OCI-LY7 (cell line): Measurements from ENCODE around the gene TBC1D8.

Experiments used
- EZH2phosphoT487 ChIP-seq: fragments of 200-600 bp; sonication (generic); IDR thresholded peaks from 2 replicates; pipeline ENCODE4 v1.6.1; 2018; ENCODE audit warnings: low read depth, borderline replicate concordance, mild to moderate bottlenecking, mixed run types, antibody characterized with exemption, low read length, moderate library complexity, mixed read lengths
- TF ChIP-seq, protein P1 (sequence below): fragments of 200-600 bp; sonication (generic); conservative IDR thresholded peaks from 2 replicates; pipeline ENCODE4 v1.5.1; 2014; ENCODE audit warnings: mild to moderate bottlenecking, antibody characterized with exemption, low read length, moderate library complexity, mixed read lengths

DNA sequence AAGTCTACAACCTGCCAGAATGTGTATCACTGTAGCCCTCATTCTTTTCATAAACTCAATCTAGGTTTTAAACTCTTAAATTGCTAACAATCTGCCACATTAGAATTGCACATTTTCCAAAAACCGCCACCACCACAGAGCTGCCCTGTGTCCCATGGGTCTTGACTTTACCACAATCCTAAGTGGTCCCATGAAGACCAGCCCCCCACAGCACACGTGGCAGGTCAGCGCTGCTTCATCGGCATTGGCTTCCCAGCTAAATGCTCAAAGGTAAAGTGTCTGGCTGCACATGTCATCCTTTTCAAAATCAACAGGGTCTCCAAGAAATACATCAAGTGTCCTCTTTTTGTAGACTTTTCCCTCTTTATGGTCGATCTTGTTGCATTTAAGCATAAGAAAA lies 2.4 kb downstream of the TBC1D8 start:
- TF ChIP-seq, protein P1, sequence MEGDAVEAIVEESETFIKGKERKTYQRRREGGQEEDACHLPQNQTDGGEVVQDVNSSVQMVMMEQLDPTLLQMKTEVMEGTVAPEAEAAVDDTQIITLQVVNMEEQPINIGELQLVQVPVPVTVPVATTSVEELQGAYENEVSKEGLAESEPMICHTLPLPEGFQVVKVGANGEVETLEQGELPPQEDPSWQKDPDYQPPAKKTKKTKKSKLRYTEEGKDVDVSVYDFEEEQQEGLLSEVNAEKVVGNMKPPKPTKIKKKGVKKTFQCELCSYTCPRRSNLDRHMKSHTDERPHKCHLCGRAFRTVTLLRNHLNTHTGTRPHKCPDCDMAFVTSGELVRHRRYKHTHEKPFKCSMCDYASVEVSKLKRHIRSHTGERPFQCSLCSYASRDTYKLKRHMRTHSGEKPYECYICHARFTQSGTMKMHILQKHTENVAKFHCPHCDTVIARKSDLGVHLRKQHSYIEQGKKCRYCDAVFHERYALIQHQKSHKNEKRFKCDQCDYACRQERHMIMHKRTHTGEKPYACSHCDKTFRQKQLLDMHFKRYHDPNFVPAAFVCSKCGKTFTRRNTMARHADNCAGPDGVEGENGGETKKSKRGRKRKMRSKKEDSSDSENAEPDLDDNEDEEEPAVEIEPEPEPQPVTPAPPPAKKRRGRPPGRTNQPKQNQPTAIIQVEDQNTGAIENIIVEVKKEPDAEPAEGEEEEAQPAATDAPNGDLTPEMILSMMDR: no peak
- TF ChIP-seq EZH2phosphoT487: no peak
